ENCODE measurements around the gene CARD19.

CARD19 gene

DNA sequence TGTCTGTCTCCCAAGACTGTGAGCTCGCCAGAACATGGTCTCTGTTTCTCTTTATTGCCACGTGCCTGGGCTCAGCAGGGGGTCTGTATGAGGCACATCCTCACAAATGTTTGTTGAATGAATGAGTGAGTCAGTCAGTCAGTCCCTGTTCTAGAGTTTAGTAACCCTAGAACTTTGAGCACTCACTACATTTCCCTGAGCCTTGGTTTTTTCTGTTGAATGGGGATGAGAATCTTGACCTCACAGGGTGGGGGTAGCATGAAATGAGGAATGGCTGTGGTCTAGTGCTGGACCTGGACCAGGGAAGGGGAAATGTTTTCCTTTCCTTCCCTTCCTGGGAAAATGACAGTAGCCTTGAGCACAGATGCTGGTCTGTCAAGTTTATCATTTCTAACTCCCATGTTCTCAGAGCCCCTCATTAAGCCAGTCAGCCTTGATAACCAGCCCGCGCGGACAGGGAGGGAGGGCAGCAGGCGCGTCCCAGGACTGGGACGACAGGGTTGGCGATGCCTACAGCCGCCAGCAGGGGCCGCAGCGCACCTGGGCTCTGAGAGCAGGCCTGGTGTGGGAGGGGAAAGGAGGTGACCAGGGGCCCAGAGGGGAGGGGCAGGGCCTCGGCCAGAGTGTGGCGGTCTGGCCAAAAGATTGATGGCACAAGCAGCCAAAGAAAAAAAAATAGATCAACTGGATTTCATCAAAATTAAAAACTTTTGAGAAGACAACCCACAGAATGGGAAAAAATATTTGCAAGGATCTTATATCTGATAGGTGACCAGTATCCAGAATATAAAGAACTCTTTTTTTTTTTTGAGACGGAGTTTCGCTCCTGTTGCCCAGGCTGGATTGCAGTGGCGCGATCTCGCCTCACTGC is 63.8 kb downstream of the CARD19 start:
- H3K4me1 ChIP-seq (ENCODE audit: control insufficient read depth in 1 of 2, insufficient read depth in 2 of 2, low read length in 2 of 2) = no peaks in the 10 kb centered on the region
- H3K36me3 ChIP-seq (ENCODE audit: control insufficient read depth in 1 of 2, insufficient read depth in 2 of 2, low read length in 2 of 2) = no peaks in the 10 kb centered on the region
- no peak overlapping the region for H3K4me3 ChIP-seq (ENCODE audit: low read depth in 1 of 2, low read length in 2 of 2)
- no peak overlapping the region for H3K27ac ChIP-seq (ENCODE audit: low read depth, low read length)
- no peaks in the 10 kb centered on the region for H3K9me3 ChIP-seq (ENCODE audit: control insufficient read depth in 1 of 2, low read length in 2 of 2)
- H3K9ac ChIP-seq (ENCODE audit: low read depth in 1 of 2, low read length in 2 of 2) = no peak overlapping the region
- no peaks in the 10 kb centered on the region for H3K27me3 ChIP-seq (ENCODE audit: control insufficient read depth in 1 of 2, insufficient read depth in 2 of 2, low read length in 2 of 2)

DNA sequence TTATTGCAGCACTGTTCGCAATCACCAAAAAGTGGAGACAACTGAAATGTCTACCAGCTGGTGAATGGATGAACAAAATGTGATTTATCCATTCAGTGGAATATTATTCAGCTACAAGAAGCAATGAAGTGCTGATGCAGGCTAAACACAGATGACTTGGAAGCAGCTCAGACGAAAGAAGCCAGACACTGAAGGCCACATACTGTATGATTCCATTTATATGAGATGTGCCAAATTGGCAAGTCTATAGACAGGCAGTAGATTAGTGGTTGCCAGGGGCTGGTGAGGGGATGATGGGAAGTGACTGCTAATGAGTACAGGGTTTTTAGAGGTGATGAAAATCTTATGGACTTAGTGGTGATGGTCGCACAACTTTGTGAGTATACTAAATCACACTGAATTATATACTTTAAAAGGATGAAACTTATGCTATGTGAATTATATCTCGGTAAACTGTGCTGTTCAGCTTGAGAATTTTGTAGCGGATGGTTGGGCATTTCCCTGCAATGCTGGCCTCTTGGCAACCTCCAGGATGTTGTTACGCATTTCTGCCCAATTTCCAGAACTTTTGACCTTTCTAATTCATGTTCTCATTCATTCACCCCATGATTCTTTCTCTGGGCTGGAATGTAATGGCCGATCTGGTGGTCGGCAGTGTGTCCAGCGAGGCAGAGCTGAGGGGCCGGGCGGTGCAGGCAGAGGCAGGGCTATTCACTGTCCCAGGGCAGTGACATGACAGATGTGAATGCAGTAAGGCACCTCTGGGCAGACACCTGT is 66.0 kb downstream of the CARD19 start:
- Histone ChIP-seq H3K27me3 (ENCODE audit: control insufficient read depth in 1 of 2, insufficient read depth in 2 of 2, low read length in 2 of 2) (no peaks in the 10 kb centered on the region), H3K27ac (ENCODE audit: low read depth, low read length) (no peak overlapping the region), H3K36me3 (ENCODE audit: control insufficient read depth in 1 of 2, insufficient read depth in 2 of 2, low read length in 2 of 2) (no peaks in the 10 kb centered on the region), H3K4me1 (ENCODE audit: control insufficient read depth in 1 of 2, insufficient read depth in 2 of 2, low read length in 2 of 2) (peaks cover 1 to 2% of the 10 kb centered on the region in 2 donors), H3K9ac (ENCODE audit: low read depth in 1 of 2, low read length in 2 of 2) (no peak overlapping the region), H3K4me3 (ENCODE audit: low read depth in 1 of 2, low read length in 2 of 2) (no peak overlapping the region), H3K9me3 (ENCODE audit: control insufficient read depth in 1 of 2, low read length in 2 of 2) (no peaks in the 10 kb centered on the region)

Measured in duodenal mucosa (tissue), 2 donors.